Measurements from ENCODE around the gene TMEM8B. TPM values are rescaled to one million over a fixed set of nuclear protein-coding genes. Genes with fewer than 3 reads are reported as not detected.

The TMEM8B gene
- total and polyA plus RNA-seq, 2 donors (not counting 1 experiment from before 2014, with no cell fraction given) = 12.2 to 14.5 TPM

GRCh38 chr9:35834260-35835215 lies 5.5 kb downstream of the TMEM8B start:
- DNase-seq (no peak), ATAC-seq (ENCODE audit: low read depth) (no peak)
- H3K4me2 ChIP-seq (replicated peaks; ENCODE audit: low read depth, low read length, poor library complexity, severe bottlenecking) = peak overlapping the region; percentile 58
- ChIA-PET POLR2A (interaction anchor here (0.6 kb wide), 1 partner anchor 103 kb away, joined by 4 read pairs; no protein-coding TSS in a partner anchor), CTCF (interaction anchor here (0.6 to 7.4 kb wide), 6 partner anchors 8 to 1284 kb away, joined by 3 to 54 read pairs (median 5); partner anchors contain the start of genes FAM221B and TMEM8B)
- no peaks in the 10 kb centered on the region for H3K27me3 Mint-ChIP-seq
- no peaks in the 10 kb centered on the region for H3K36me3 ChIP-seq (replicated peaks in 1 of 2; ENCODE audit: control extremely low read depth in 1 of 2, control insufficient read depth in 1 of 2, extremely low read depth in 1 of 2, insufficient read depth in 2 of 2, low read length in 1 of 2)
- intact Hi-C loops (cut with micrococcal nuclease) = no loop called here
- H3K27ac ChIP-seq (ENCODE audit: low read length in 2 of 2) = no peak overlapping the region
- H4K20me1 ChIP-seq (ENCODE audit: control insufficient read depth, insufficient read depth, low read length, poor library complexity, severe bottlenecking) = no peaks in the 10 kb centered on the region
- no peaks in the 10 kb centered on the region for H3K27me3 ChIP-seq (replicated peaks in 1 of 4; ENCODE audit: control extremely low read depth in 1 of 4, control insufficient read depth in 3 of 4, insufficient read depth in 4 of 4, low read length in 3 of 4)
- no peaks in the 10 kb centered on the region for H3K9me3 ChIP-seq (ENCODE audit: control extremely low read depth in 1 of 3, control insufficient read depth in 2 of 3, insufficient read depth in 1 of 3, low read length in 2 of 3)
- no peak overlapping the region for H3K4me3 ChIP-seq (ENCODE audit: control extremely low read depth in 1 of 5, extremely low read depth in 1 of 5, insufficient read depth in 1 of 5, low read depth in 2 of 5, low read length in 4 of 5)
- TF ChIP-seq EZH2 (IDR thresholded peaks at IDR 0.05; ENCODE audit: borderline replicate concordance, insufficient read depth, low read depth, low read length, poor library complexity, severe bottlenecking) (no peak), CTCF (IDR thresholded peaks at IDR 0.05) (no peak)
- peak overlapping the region; percentile 80 for H3K27ac Mint-ChIP-seq
- H3K4me3 Mint-ChIP-seq = peak overlapping the region; percentile 37
- H2AFZ ChIP-seq (ENCODE audit: insufficient read depth, low read depth, low read length, poor library complexity, severe bottlenecking) = no peak overlapping the region
- 89% methylated on average over 13 of the region's 14 CpGs for WGBS (ENCODE audit: insufficient coverage)
- no peaks in the 10 kb centered on the region for H3K9me3 Mint-ChIP-seq (ENCODE audit: insufficient read depth)
- H3K9ac ChIP-seq (ENCODE audit: low read length) = no peak overlapping the region
- peaks cover 25 to 34% of the 10 kb centered on the region in 2 donors for H3K4me1 ChIP-seq (ENCODE audit: control insufficient read depth in 2 of 2, insufficient read depth in 2 of 2, low read length in 2 of 2)
- peaks cover 8% of the 10 kb centered on the region for H3K79me2 ChIP-seq (ENCODE audit: control insufficient read depth, insufficient read depth, low read length)
- H3K4me1 Mint-ChIP-seq = peaks cover 46% of the 10 kb centered on the region

DNA sequence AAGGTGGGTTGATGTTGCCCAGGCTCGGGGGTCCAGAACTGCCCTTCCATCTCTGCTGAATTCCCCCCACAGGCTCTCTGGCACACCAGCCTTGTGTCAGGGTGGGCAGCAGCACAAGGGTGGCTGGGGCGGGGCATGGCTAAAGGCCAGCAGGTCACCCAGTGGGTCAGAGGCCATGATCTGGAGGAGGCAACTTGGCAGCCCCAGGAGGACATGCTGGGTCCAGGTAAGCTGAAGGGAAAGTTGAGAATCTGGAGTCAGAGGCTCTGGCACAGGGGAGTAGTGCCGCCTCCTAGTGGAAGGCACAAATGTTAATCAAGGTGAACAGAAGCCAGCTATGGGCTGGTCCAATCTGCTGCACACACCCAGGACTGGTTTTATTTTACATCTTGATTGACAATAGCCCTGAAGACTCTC lies 6.2 kb downstream of the TMEM8B start:
- Mint-ChIP-seq H3K4me1 (peaks cover 44% of the 10 kb centered on the region), H3K4me3 (no peak overlapping the region), H3K27ac (peak overlapping the region; percentile 6), H3K27me3 (no peaks in the 10 kb centered on the region), H3K9me3 (ENCODE audit: insufficient read depth) (no peaks in the 10 kb centered on the region)
- Histone ChIP-seq H3K79me2 (ENCODE audit: control insufficient read depth, insufficient read depth, low read length) (peaks cover 3% of the 10 kb centered on the region), H3K27ac (ENCODE audit: low read length in 2 of 2) (no peak overlapping the region), H3K27me3 (replicated peaks in 1 of 4; ENCODE audit: control extremely low read depth in 1 of 4, control insufficient read depth in 3 of 4, insufficient read depth in 4 of 4, low read length in 3 of 4) (no peaks in the 10 kb centered on the region), H3K9me3 (ENCODE audit: control extremely low read depth in 1 of 3, control insufficient read depth in 2 of 3, insufficient read depth in 1 of 3, low read length in 2 of 3) (no peaks in the 10 kb centered on the region), H3K36me3 (replicated peaks in 1 of 2; ENCODE audit: control extremely low read depth in 1 of 2, control insufficient read depth in 1 of 2, extremely low read depth in 1 of 2, insufficient read depth in 2 of 2, low read length in 1 of 2) (no peaks in the 10 kb centered on the region), H3K4me1 (ENCODE audit: control insufficient read depth in 2 of 2, insufficient read depth in 2 of 2, low read length in 2 of 2) (peaks cover 28 to 35% of the 10 kb centered on the region in 2 donors), H3K4me2 (replicated peaks; ENCODE audit: low read depth, low read length, poor library complexity, severe bottlenecking) (peak overlapping the region; percentile 58), H3K9ac (ENCODE audit: low read length) (no peak overlapping the region), H4K20me1 (ENCODE audit: control insufficient read depth, insufficient read depth, low read length, poor library complexity, severe bottlenecking) (no peaks in the 10 kb centered on the region), H2AFZ (ENCODE audit: insufficient read depth, low read depth, low read length, poor library complexity, severe bottlenecking) (no peak overlapping the region), H3K4me3 (ENCODE audit: control extremely low read depth in 1 of 5, extremely low read depth in 1 of 5, insufficient read depth in 1 of 5, low read depth in 2 of 5, low read length in 4 of 5) (no peak overlapping the region)
- TF ChIP-seq EZH2 (IDR thresholded peaks at IDR 0.05; ENCODE audit: borderline replicate concordance, insufficient read depth, low read depth, low read length, poor library complexity, severe bottlenecking) (no peak), CTCF (IDR thresholded peaks at IDR 0.05) (no peak)
- intact Hi-C loops (cut with micrococcal nuclease) = no loop called here
- ChIA-PET CTCF (interaction anchor here (1.9 to 7.4 kb wide), 2 partner anchors 9 to 10 kb away, joined by 5 to 54 read pairs; partner anchors contain the start of genes FAM221B and TMEM8B), POLR2A (no interaction called here)
- WGBS (ENCODE audit: insufficient coverage) = 94% methylated on average over 3 of the region's 3 CpGs
- ATAC-seq (ENCODE audit: low read depth) (no peak), DNase-seq (no peak)
